K562 (cell line): ENCODE data around the gene TTLL3. TPM values are rescaled to one million over a fixed set of nuclear protein-coding genes. Genes with fewer than 3 reads are reported as not detected.

Source experiments
- CBFA2T2 ChIP-seq: fragments of 450-650 bp; conservative IDR thresholded peaks from 2 replicates; pipeline ENCODE4 v1.6.1; 2017; ENCODE audit warnings: mild to moderate bottlenecking
- DNMT1 ChIP-seq: fragments of 450-650 bp; IDR thresholded peaks from 2 replicates; pipeline ENCODE4 v1.6.1; 2016; ENCODE audit warnings: antibody characterized with exemption, mild to moderate bottlenecking
- ERF ChIP-seq: fragments of 450-650 bp; formaldehyde crosslinking; IDR thresholded peaks from 2 replicates; pipeline ENCODE4 v1.4.0; 2020; ENCODE audit warnings: mild to moderate bottlenecking, mixed read lengths
- GABPA ChIP-seq: fragments of 200-800 bp; sonication (Bioruptor generic); conservative IDR thresholded peaks from 2 replicates; pipeline ENCODE4 v1.6.1; 2016; ENCODE audit warnings: low read depth, missing genetic modification characterization, missing compliant biosample characterization
- HCFC1 ChIP-seq: IDR thresholded peaks from 2 replicates; pipeline ENCODE4 v1.6.1; 2012; ENCODE audit warnings: low read depth, low read length, improper control_type of control experiment
- HMG20B ChIP-seq: fragments of 250-450 bp; sonication (Bioruptor Pico); IDR thresholded peaks from 2 replicates; pipeline ENCODE4 v1.5.0; 2021; ENCODE audit warnings: mild to moderate bottlenecking
- KAT2B ChIP-seq: IDR thresholded peaks from one replicate; pipeline ENCODE4 v1.6.1; 2012; ENCODE audit warnings: low read depth, mild to moderate bottlenecking, control low read depth, inconsistent platforms, low read length, moderate library complexity
- KLF6 ChIP-seq: fragments of 250-450 bp; sonication (Bioruptor Pico); IDR thresholded peaks from 2 replicates; pipeline ENCODE4 v1.4.0; 2020; ENCODE audit warnings: mild to moderate bottlenecking, moderate library complexity, borderline replicate concordance
- NBN ChIP-seq: fragments of 450-650 bp; IDR thresholded peaks from 2 replicates; pipeline ENCODE4 v1.6.1; 2016; ENCODE audit warnings: low read depth, mild to moderate bottlenecking
- NCOR1 ChIP-seq: fragments of 450-650 bp; IDR thresholded peaks from 2 replicates; pipeline ENCODE4 v1.6.1; 2016; ENCODE audit warnings: mild to moderate bottlenecking, moderate library complexity
- NR3C1 ChIP-seq: sonication (generic); formaldehyde crosslinking; IDR thresholded peaks from 2 replicates; pipeline ENCODE4 v1.8.1; 2022; ENCODE audit warnings: missing genetic modification reagents
- PCBP2 ChIP-seq: fragments of 200-400 bp; formaldehyde crosslinking; IDR thresholded peaks from 2 replicates; pipeline ENCODE4 v1.6.1; 2018; ENCODE audit warnings: low read length, low read depth, mild to moderate bottlenecking, moderate library complexity; ENCODE audit not compliant: poor library complexity, severe bottlenecking
- SP1 ChIP-seq: sonication (generic); formaldehyde crosslinking; IDR thresholded peaks from 2 replicates; pipeline ENCODE4 v1.8.1; 2022; ENCODE audit warnings: mild to moderate bottlenecking, missing genetic modification reagents
- TFAM ChIP-seq: fragments of 250-450 bp; sonication (Bioruptor Pico); conservative IDR thresholded peaks from 2 replicates; pipeline ENCODE4 v1.5.0; 2021; ENCODE audit warnings: mild to moderate bottlenecking, moderate library complexity
- XRCC4 ChIP-seq: IDR thresholded peaks from one replicate; pipeline ENCODE4 v1.6.1; 2011; ENCODE audit not compliant: insufficient read depth, insufficient read length; ENCODE audit errors: extremely low read depth
- ZBTB8A ChIP-seq: fragments of 450-650 bp; IDR thresholded peaks from 2 replicates; pipeline ENCODE4 v1.6.1; 2018; ENCODE audit warnings: mild to moderate bottlenecking, moderate library complexity; ENCODE audit not compliant: partially characterized antibody
- ZEB2 ChIP-seq: fragments of 450-650 bp; IDR thresholded peaks from 2 replicates; pipeline ENCODE4 v1.6.1; 2016
- ZNF146 ChIP-seq: IDR thresholded peaks from one replicate; pipeline ENCODE4 v1.6.1; 2018; ENCODE audit warnings: missing compliant biosample characterization; ENCODE audit not compliant: unreplicated experiment
- ZNF384 ChIP-seq: IDR thresholded peaks from 2 replicates; pipeline ENCODE4 v1.6.1; 2012; ENCODE audit warnings: low read depth, low read length, improper control_type of control experiment
- ZNF41 ChIP-seq: fragments of 250-450 bp; sonication (Bioruptor Pico); conservative IDR thresholded peaks from 2 replicates; pipeline ENCODE4 v1.4.0; 2020; ENCODE audit warnings: mild to moderate bottlenecking
- polyA plus RNA-seq, 8 experiments: library from polyadenylated mRNA; depleted of rRNA in 4 of 8; stranded (reverse) in 5 of 8; unstranded in 3 of 8; fragments of >200 nt; fragmentation: Nextera tagmentation in 2 of 8; fragmentation: Illumina TruSeq in 1 of 8; extraction: Ambion mirVana in 2 of 8; extraction: Trizol in 1 of 8; gene quantifications; 2 replicates each; pipeline versions ENCODE4 v1.2.1 to v1.2.3, GENCODE V29; 2011 to 2014; ENCODE audit warnings: inconsistent platforms in 1 of 8, missing spikeins in 1 of 8
- total RNA-seq, 7 experiments: library from RNA; depleted of rRNA in 6 of 7; stranded (reverse); fragments of >200 nt in 6 of 7; fragmentation: Illumina TruSeq in 2 of 7; extraction: Trizol in 2 of 7; gene quantifications; 2 replicates each; pipeline versions ENCODE4 v1.2.1 to v1.2.3, GENCODE V29; 2011 to 2021; ENCODE audit warnings: low replicate concordance in 1 of 7
- TF ChIP-seq, protein P1 (sequence below), 2 experiments: fragments of 450-650 bp in 1 of 2; sonication (generic) in 1 of 2; formaldehyde crosslinking in 1 of 2; IDR thresholded peaks; 2 replicates each; pipeline versions ENCODE4 v1.7.1 to v1.9.0; 2016 to 2022; ENCODE audit warnings: inconsistent platforms in 1 of 2, mild to moderate bottlenecking in 1 of 2, missing genetic modification reagents in 1 of 2

The TTLL3 gene
- total and polyA plus RNA-seq, 9 of the 15 experiments (the other 6 are each of a cell fraction or from before 2014, with no cell fraction given), result 8.9 to 106 (median 33.2) TPM

DNA sequence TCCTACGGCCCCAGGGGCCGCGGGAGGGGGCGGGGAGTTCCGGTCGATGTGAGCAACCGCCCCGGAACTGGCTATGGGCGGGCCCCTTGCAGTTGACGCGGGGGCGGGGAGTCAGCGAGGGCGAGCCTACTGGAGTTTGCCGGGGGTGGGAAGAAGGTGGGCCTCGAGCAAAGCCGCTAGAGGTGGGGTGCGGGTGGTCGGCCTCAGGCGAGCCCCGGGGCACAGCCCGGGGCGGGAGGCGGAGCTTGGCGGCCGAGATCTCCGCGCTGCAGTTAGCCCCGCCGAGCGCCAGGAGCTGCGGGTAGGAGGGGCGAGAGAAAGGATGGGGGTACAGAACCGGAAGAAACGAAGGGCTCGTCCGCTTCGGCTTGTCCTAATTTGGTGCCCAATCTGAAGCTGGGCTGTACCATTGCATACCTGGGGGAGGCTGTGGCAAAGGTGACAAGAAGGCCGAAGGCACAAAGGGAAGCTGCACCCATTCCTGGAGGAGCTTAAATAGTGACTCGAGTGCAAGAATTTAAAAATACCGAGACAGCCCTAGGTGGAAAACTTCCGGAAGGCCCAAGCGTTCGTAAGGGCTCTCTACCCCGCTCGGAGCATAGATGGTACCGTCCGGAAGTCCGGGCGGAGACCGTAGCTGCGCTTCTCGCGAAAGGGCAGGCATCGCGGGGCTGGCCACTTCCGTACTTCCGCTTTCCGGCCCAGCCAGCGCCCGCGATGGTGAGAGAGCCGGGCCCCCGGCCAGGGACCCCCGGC, 17.5 kb upstream of the TTLL3 start, which contains the start of the genes ARPC4 and TADA3 (continued):
- TF ChIP-seq ZEB2, result no peak; the same call in 1 of the 2 replicates
- 0 out of 2 replicates have a peak, but pooled peaks have one; percentile 8 for TF ChIP-seq ZNF41 (CRISPR knock-in tag)
- TF ChIP-seq DNMT1, result no peak
- TF ChIP-seq PCBP2, result no peak
- no peak for TF ChIP-seq NR3C1 (CRISPR knock-in tag)
- peak; percentile 64 for TF ChIP-seq KLF6 (CRISPR knock-in tag)
- TF ChIP-seq TFAM (CRISPR knock-in tag), result no peak
- peak; percentile 68 for TF ChIP-seq HCFC1
- no peak for TF ChIP-seq CBFA2T2
- TF ChIP-seq NBN, result peak; percentile 34; the same call in 1 of the 2 replicates
- TF ChIP-seq, protein P1, sequence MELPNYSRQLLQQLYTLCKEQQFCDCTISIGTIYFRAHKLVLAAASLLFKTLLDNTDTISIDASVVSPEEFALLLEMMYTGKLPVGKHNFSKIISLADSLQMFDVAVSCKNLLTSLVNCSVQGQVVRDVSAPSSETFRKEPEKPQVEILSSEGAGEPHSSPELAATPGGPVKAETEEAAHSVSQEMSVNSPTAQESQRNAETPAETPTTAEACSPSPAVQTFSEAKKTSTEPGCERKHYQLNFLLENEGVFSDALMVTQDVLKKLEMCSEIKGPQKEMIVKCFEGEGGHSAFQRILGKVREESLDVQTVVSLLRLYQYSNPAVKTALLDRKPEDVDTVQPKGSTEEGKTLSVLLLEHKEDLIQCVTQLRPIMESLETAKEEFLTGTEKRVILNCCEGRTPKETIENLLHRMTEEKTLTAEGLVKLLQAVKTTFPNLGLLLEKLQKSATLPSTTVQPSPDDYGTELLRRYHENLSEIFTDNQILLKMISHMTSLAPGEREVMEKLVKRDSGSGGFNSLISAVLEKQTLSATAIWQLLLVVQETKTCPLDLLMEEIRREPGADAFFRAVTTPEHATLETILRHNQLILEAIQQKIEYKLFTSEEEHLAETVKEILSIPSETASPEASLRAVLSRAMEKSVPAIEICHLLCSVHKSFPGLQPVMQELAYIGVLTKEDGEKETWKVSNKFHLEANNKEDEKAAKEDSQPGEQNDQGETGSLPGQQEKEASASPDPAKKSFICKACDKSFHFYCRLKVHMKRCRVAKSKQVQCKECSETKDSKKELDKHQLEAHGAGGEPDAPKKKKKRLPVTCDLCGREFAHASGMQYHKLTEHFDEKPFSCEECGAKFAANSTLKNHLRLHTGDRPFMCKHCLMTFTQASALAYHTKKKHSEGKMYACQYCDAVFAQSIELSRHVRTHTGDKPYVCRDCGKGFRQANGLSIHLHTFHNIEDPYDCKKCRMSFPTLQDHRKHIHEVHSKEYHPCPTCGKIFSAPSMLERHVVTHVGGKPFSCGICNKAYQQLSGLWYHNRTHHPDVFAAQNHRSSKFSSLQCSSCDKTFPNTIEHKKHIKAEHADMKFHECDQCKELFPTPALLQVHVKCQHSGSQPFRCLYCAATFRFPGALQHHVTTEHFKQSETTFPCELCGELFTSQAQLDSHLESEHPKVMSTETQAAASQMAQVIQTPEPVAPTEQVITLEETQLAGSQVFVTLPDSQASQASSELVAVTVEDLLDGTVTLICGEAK (IDR thresholded peaks at IDR 0.05), result peak; percentile 88
- TF ChIP-seq, protein P1 (CRISPR knock-in tag; IDR thresholded peaks at IDR 0.05), result no peak
- no peak for TF ChIP-seq ZBTB8A
- no peak for TF ChIP-seq KAT2B
- TF ChIP-seq ZNF146 (CRISPR knock-in tag), result no peak
- peak; percentile 94 for TF ChIP-seq GABPA (tag)
- TF ChIP-seq SP1, result peak; percentile 48; the same call in 1 of the 2 replicates
- no peak for TF ChIP-seq ZNF384
- no peak for TF ChIP-seq HMG20B
- no peak for TF ChIP-seq ERF (CRISPR knock-in tag)
- no peak for TF ChIP-seq XRCC4
- 0 out of 2 replicates have a peak, but pooled peaks have one; percentile 48 for TF ChIP-seq NCOR1
